ENCODE measurements around the gene FBXW8. TPM values are rescaled to one million over a fixed set of nuclear protein-coding genes. Genes with fewer than 3 reads are reported as not detected.

Gene FBXW8
- total and polyA plus RNA-seq, 2 donors (not counting 1 experiment from before 2014, with no cell fraction given), result 12.1 to 23.5 TPM

DNA sequence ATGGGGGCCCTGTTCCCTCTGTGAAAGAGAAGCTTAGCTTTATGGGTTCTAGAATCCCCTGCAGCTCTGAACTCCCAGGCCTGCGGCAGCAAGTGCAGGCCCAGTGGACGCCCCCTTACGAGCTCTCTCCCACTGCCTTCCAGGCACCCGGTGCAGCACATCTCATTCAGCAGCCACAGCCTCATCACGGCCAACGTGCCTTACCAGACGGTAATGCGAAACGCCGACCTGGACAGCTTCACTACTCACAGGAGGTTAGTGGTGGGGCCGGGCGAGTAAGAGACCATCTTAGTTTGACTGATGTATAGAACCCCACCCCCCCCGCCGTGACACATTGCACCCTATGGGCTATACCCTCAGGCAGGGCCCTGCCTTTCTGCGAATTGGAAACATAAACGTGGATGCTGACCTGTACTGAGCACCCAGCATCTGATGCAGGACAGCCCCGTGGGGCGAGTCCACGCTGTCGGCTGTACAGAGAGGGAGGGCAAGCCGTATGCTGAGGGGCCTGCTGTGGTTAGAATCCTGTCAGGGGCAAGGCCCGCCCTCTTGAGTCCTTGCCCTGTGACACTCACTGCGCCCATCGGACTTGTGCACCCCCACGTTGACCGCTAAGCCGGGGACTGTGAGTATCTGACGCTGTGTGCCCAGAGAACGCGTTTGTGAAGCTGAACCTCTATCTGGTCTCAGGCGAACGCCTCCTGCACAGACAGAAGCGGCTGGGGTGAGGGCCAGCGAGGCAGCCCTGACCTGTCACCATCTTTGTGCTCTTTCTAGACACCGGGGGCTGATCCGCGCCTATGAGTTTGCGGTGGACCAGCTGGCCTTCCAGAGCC is 116.7 kb downstream of the FBXW8 start:
- TF ChIP-seq EZH2 (IDR thresholded peaks at IDR 0.05; ENCODE audit: borderline replicate concordance, insufficient read depth, low read depth, low read length, poor library complexity, severe bottlenecking), result no peak
- TF ChIP-seq, protein P1, sequence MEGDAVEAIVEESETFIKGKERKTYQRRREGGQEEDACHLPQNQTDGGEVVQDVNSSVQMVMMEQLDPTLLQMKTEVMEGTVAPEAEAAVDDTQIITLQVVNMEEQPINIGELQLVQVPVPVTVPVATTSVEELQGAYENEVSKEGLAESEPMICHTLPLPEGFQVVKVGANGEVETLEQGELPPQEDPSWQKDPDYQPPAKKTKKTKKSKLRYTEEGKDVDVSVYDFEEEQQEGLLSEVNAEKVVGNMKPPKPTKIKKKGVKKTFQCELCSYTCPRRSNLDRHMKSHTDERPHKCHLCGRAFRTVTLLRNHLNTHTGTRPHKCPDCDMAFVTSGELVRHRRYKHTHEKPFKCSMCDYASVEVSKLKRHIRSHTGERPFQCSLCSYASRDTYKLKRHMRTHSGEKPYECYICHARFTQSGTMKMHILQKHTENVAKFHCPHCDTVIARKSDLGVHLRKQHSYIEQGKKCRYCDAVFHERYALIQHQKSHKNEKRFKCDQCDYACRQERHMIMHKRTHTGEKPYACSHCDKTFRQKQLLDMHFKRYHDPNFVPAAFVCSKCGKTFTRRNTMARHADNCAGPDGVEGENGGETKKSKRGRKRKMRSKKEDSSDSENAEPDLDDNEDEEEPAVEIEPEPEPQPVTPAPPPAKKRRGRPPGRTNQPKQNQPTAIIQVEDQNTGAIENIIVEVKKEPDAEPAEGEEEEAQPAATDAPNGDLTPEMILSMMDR (IDR thresholded peaks at IDR 0.05), result no peak
- Histone ChIP-seq H3K9ac (ENCODE audit: low read length) (no peak overlapping the region), H4K20me1 (ENCODE audit: control insufficient read depth, insufficient read depth, low read length, poor library complexity, severe bottlenecking) (no peaks in the 10 kb centered on the region), H3K79me2 (ENCODE audit: control insufficient read depth, insufficient read depth, low read length) (no peaks in the 10 kb centered on the region), H2AFZ (ENCODE audit: insufficient read depth, low read depth, low read length, poor library complexity, severe bottlenecking) (no peak overlapping the region), H3K27me3 (replicated peaks in 1 of 4; ENCODE audit: control extremely low read depth in 1 of 4, control insufficient read depth in 3 of 4, insufficient read depth in 4 of 4, low read length in 3 of 4) (no peaks in the 10 kb centered on the region), H3K4me1 (ENCODE audit: control insufficient read depth in 2 of 2, insufficient read depth in 2 of 2, low read length in 2 of 2) (peaks cover 0 to 16% of the 10 kb centered on the region in 2 donors), H3K9me3 (ENCODE audit: control extremely low read depth in 1 of 3, control insufficient read depth in 2 of 3, insufficient read depth in 1 of 3, low read length in 2 of 3) (peaks cover 0 to 4% (median 0%) of the 10 kb centered on the region in 3 donors), H3K27ac (ENCODE audit: low read length in 2 of 2) (no peak overlapping the region), H3K4me3 (ENCODE audit: control extremely low read depth in 1 of 5, extremely low read depth in 1 of 5, insufficient read depth in 1 of 5, low read depth in 2 of 5, low read length in 4 of 5) (no peak overlapping the region), H3K36me3 (replicated peaks in 1 of 2; ENCODE audit: control extremely low read depth in 1 of 2, control insufficient read depth in 1 of 2, extremely low read depth in 1 of 2, insufficient read depth in 2 of 2, low read length in 1 of 2) (peaks cover 0 to 50% of the 10 kb centered on the region in 2 experiments), H3K4me2 (replicated peaks; ENCODE audit: low read depth, low read length, poor library complexity, severe bottlenecking) (no peak overlapping the region)
- Mint-ChIP-seq H3K27ac (no peak overlapping the region), H3K4me1 (peaks cover 20% of the 10 kb centered on the region), H3K27me3 (peaks cover under 1% of the 10 kb centered on the region), H3K9me3 (ENCODE audit: insufficient read depth) (no peaks in the 10 kb centered on the region), H3K4me3 (no peak overlapping the region)
- intact Hi-C loops (cut with micrococcal nuclease), result no loop called here
- CTCF ChIA-PET, result interaction anchor here (0.6 to 7.2 kb wide), 2 partner anchors 17 to 92 kb away, joined by 4 to 47 read pairs; no protein-coding TSS in a partner anchor
- 95% methylated on average over 30 of the region's 38 CpGs for WGBS (ENCODE audit: insufficient coverage)
- DNase-seq (no peak), ATAC-seq (ENCODE audit: low read depth) (no peak)
- POLR2A ChIA-PET, result no interaction called here

DNA sequence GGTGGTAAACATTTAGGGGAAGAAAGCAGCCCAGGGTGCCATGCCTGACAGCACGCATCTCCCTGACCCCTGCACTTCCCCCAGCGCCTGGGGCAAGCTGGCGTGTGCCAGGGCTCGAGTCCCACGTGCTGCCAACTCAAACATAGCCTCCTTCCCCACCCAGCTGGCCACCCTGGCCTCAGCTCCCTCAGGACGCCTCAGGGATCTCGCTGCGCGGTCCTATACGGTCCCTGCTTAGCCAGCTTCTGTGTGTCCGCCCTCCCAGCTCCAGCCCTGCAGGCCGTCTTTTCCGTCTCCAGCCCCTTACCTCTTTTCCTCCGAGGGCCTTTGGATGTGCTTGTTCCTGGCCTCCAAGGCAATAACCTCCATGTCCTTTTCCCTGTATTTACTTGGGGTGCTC is 117.5 kb downstream of the FBXW8 start:
- no peaks in the 10 kb centered on the region for H4K20me1 ChIP-seq (ENCODE audit: control insufficient read depth, insufficient read depth, low read length, poor library complexity, severe bottlenecking)
- intact Hi-C loops (cut with micrococcal nuclease), result no loop called here
- H3K27ac ChIP-seq (ENCODE audit: low read length in 2 of 2), result no peak overlapping the region
- H3K9ac ChIP-seq (ENCODE audit: low read length), result no peak overlapping the region
- no peak overlapping the region for H2AFZ ChIP-seq (ENCODE audit: insufficient read depth, low read depth, low read length, poor library complexity, severe bottlenecking)
- no peak overlapping the region for H3K4me2 ChIP-seq (replicated peaks; ENCODE audit: low read depth, low read length, poor library complexity, severe bottlenecking)
- TF ChIP-seq, protein P1 (IDR thresholded peaks at IDR 0.05), result no peak
- TF ChIP-seq EZH2 (IDR thresholded peaks at IDR 0.05; ENCODE audit: borderline replicate concordance, insufficient read depth, low read depth, low read length, poor library complexity, severe bottlenecking), result no peak
- Mint-ChIP-seq H3K27ac (no peak overlapping the region), H3K27me3 (peaks cover 3% of the 10 kb centered on the region), H3K9me3 (ENCODE audit: insufficient read depth) (no peaks in the 10 kb centered on the region), H3K4me1 (peaks cover 25% of the 10 kb centered on the region), H3K4me3 (no peak overlapping the region)
- POLR2A ChIA-PET, result no interaction called here
- ATAC-seq (ENCODE audit: low read depth) (no peak), DNase-seq (no peak)
- H3K4me1 ChIP-seq (ENCODE audit: control insufficient read depth in 2 of 2, insufficient read depth in 2 of 2, low read length in 2 of 2), result peaks cover 6 to 24% of the 10 kb centered on the region in 2 donors
- 93% methylated on average over 14 of the region's 14 CpGs for WGBS (ENCODE audit: insufficient coverage)
- peaks cover 0 to 7% (median 0%) of the 10 kb centered on the region in 3 donors for H3K9me3 ChIP-seq (ENCODE audit: control extremely low read depth in 1 of 3, control insufficient read depth in 2 of 3, insufficient read depth in 1 of 3, low read length in 2 of 3)
- CTCF ChIA-PET, result interaction anchor here (0.6 kb wide), 2 partner anchors 18 to 88 kb away, joined by 3 to 4 read pairs; no protein-coding TSS in a partner anchor
- H3K27me3 ChIP-seq (replicated peaks in 1 of 4; ENCODE audit: control extremely low read depth in 1 of 4, control insufficient read depth in 3 of 4, insufficient read depth in 4 of 4, low read length in 3 of 4), result peaks cover 0 to 7% (median 0%) of the 10 kb centered on the region in 4 experiments
- H3K36me3 ChIP-seq (replicated peaks in 1 of 2; ENCODE audit: control extremely low read depth in 1 of 2, control insufficient read depth in 1 of 2, extremely low read depth in 1 of 2, insufficient read depth in 2 of 2, low read length in 1 of 2), result peaks cover 0 to 50% of the 10 kb centered on the region in 2 experiments
- H3K79me2 ChIP-seq (ENCODE audit: control insufficient read depth, insufficient read depth, low read length), result no peaks in the 10 kb centered on the region
- no peak overlapping the region for H3K4me3 ChIP-seq (ENCODE audit: control extremely low read depth in 1 of 5, extremely low read depth in 1 of 5, insufficient read depth in 1 of 5, low read depth in 2 of 5, low read length in 4 of 5)
